ENCODE measurements around the gene MMP24. TPM values are rescaled to one million over a fixed set of nuclear protein-coding genes. Genes with fewer than 3 reads are reported as not detected.

Gene MMP24
- total and polyA plus RNA-seq, 2 donors (not counting 1 experiment from before 2014, with no cell fraction given), result 0.17 to 0.49 TPM

DNA sequence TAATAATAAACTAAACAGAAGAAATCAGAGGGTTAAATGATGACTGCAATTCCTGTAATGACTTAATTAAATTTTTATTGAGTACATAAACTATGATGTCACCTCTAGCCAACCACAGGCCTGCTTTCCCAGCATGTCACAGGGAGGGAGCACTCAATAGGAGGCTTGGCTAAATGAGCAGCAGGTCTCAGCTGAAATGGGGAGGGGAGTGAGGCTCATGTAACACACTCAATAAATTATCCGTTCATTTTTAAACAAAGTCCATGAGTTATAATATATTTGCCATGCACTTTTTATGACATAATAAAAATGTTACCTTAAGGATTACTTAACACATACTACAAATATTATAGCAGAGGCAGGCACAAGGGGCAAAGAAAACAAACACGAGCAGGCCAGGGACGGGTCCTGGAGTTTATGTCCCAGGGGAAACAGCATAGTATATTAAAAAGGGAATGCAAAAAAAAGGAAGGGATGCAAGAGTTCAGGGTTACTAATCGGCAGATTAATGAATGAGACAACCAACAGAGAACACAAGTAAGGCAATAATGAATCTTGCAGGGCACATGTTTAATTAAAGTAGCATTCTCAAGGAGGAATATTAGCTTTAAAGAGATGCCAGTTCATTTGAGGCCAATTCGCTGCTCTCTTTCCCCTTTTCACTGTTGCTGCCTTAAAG is 92.8 kb downstream of the MMP24 start:
- TF ChIP-seq, protein P1, sequence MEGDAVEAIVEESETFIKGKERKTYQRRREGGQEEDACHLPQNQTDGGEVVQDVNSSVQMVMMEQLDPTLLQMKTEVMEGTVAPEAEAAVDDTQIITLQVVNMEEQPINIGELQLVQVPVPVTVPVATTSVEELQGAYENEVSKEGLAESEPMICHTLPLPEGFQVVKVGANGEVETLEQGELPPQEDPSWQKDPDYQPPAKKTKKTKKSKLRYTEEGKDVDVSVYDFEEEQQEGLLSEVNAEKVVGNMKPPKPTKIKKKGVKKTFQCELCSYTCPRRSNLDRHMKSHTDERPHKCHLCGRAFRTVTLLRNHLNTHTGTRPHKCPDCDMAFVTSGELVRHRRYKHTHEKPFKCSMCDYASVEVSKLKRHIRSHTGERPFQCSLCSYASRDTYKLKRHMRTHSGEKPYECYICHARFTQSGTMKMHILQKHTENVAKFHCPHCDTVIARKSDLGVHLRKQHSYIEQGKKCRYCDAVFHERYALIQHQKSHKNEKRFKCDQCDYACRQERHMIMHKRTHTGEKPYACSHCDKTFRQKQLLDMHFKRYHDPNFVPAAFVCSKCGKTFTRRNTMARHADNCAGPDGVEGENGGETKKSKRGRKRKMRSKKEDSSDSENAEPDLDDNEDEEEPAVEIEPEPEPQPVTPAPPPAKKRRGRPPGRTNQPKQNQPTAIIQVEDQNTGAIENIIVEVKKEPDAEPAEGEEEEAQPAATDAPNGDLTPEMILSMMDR (conservative IDR thresholded peaks at IDR 0.05 in 1 of 2, IDR thresholded peaks at IDR 0.05 in 1 of 2; ENCODE audit: low read depth in 1 of 2, low read length in 2 of 2), result no peak
- no peak for TF ChIP-seq EZH2 (IDR thresholded peaks at IDR 0.05; ENCODE audit: low read length, missing control alignments)
- Histone ChIP-seq H3K79me2 (ENCODE audit: control insufficient read depth, insufficient read depth, low read length) (no peaks in the 10 kb centered on the region), H3K4me1 (ENCODE audit: control insufficient read depth, extremely low read depth, insufficient read depth, low read length) (peaks cover 46% of the 10 kb centered on the region), H3K9ac (ENCODE audit: insufficient read depth, low read length) (no peak overlapping the region), H3K36me3 (ENCODE audit: control insufficient read depth, insufficient read depth, low read length) (no peaks in the 10 kb centered on the region), H3K27me3 (ENCODE audit: control insufficient read depth, insufficient read depth, low read length) (no peaks in the 10 kb centered on the region), H2AFZ (ENCODE audit: low read length) (no peak overlapping the region), H3K4me2 (ENCODE audit: extremely low read depth, insufficient read depth, low read length) (peak overlapping the region; percentile 1), H4K20me1 (ENCODE audit: control insufficient read depth, extremely low read depth, insufficient read depth, low read length) (no peaks in the 10 kb centered on the region), H3K27ac (ENCODE audit: insufficient read depth, low read length) (peak overlapping the region; percentile 79), H3K9me3 (ENCODE audit: control insufficient read depth, insufficient read depth, low read depth, low read length) (no peaks in the 10 kb centered on the region), H3K4me3 (replicated peaks in 1 of 4; ENCODE audit: control extremely low read depth in 1 of 4, insufficient read depth in 1 of 4, low read depth in 3 of 4, low read length in 4 of 4) (no peak overlapping the region)
- DNase-seq (ENCODE audit: low read depth in 2 of 2), result peak; percentile 82 to 85

DNA sequence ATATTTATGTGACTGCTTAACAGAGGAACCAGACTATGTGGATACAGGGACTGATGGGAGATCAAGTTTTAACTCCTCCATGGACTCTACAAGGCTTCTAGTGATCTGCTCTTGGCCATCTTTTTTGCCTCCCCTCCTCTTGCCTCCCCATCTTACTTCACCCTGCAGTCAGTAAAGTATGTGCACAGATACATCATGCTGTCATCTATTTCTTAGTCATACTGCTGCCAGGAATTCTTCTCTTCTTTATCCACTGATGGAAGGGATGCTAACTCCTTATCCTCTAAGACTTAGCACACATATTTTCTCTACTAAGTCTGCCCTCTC is 93.3 kb downstream of the MMP24 start:
- H3K27ac ChIP-seq (ENCODE audit: insufficient read depth, low read length), result peak overlapping the region; percentile 79
- H3K79me2 ChIP-seq (ENCODE audit: control insufficient read depth, insufficient read depth, low read length), result no peaks in the 10 kb centered on the region
- no peak overlapping the region for H2AFZ ChIP-seq (ENCODE audit: low read length)
- no peak for TF ChIP-seq EZH2 (IDR thresholded peaks at IDR 0.05; ENCODE audit: low read length, missing control alignments)
- TF ChIP-seq, protein P1 (conservative IDR thresholded peaks at IDR 0.05 in 1 of 2, IDR thresholded peaks at IDR 0.05 in 1 of 2; ENCODE audit: low read depth in 1 of 2, low read length in 2 of 2), result no peak
- no peaks in the 10 kb centered on the region for H3K36me3 ChIP-seq (ENCODE audit: control insufficient read depth, insufficient read depth, low read length)
- H4K20me1 ChIP-seq (ENCODE audit: control insufficient read depth, extremely low read depth, insufficient read depth, low read length), result no peaks in the 10 kb centered on the region
- peaks cover 42% of the 10 kb centered on the region for H3K4me1 ChIP-seq (ENCODE audit: control insufficient read depth, extremely low read depth, insufficient read depth, low read length)
- no peak overlapping the region for H3K9ac ChIP-seq (ENCODE audit: insufficient read depth, low read length)
- H3K27me3 ChIP-seq (ENCODE audit: control insufficient read depth, insufficient read depth, low read length), result no peaks in the 10 kb centered on the region
- H3K9me3 ChIP-seq (ENCODE audit: control insufficient read depth, insufficient read depth, low read depth, low read length), result no peaks in the 10 kb centered on the region
- H3K4me2 ChIP-seq (ENCODE audit: extremely low read depth, insufficient read depth, low read length), result peak overlapping the region; percentile 51
- H3K4me3 ChIP-seq (replicated peaks in 1 of 4; ENCODE audit: control extremely low read depth in 1 of 4, insufficient read depth in 1 of 4, low read depth in 3 of 4, low read length in 4 of 4), result no peak overlapping the region
- DNase-seq (ENCODE audit: low read depth in 2 of 2), result peak; percentile 43 to 89

DNA sequence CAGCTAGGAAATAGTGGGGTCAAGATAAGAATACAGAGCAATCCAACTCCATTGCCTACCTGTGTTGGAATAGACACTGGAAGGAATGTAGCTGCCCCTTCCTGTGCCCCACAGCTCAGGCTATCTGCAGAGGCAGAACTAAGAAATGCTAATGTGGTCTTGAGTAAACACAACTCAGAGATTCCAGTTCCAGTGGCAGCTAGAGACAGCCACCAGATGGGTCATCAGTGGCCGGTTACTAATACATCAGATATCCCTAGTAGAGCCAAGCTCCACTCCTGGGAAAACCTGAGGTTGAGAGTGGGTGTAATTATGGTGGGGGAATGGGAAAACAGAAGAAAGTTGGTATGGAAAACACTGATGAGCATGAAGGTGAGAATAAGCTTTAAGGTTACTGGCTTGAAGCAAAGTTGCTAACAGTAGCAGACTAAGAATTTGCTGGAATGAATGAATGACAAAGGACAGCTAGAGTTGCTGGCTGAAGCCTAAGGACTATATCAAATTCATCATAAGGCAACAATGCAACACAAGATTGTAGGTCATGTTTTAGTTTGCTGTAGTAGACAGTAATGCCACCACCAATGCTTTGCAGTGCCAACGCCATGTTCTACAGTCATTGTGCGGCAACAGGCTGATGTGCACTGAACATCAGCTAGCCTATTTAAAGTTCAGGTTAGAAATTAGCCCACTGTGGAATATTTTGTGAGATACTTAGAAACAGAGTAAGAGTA is 94.1 kb downstream of the MMP24 start:
- H3K27ac ChIP-seq (ENCODE audit: insufficient read depth, low read length), result peak overlapping the region; percentile 79
- no peaks in the 10 kb centered on the region for H3K36me3 ChIP-seq (ENCODE audit: control insufficient read depth, insufficient read depth, low read length)
- peaks cover 37% of the 10 kb centered on the region for H3K4me1 ChIP-seq (ENCODE audit: control insufficient read depth, extremely low read depth, insufficient read depth, low read length)
- DNase-seq (ENCODE audit: low read depth in 2 of 2), result peak; percentile 43 to 97
- no peaks in the 10 kb centered on the region for H3K9me3 ChIP-seq (ENCODE audit: control insufficient read depth, insufficient read depth, low read depth, low read length)
- H3K27me3 ChIP-seq (ENCODE audit: control insufficient read depth, insufficient read depth, low read length), result no peaks in the 10 kb centered on the region
- H3K4me2 ChIP-seq (ENCODE audit: extremely low read depth, insufficient read depth, low read length), result peak overlapping the region; percentile 57
- TF ChIP-seq, protein P1 (conservative IDR thresholded peaks at IDR 0.05 in 1 of 2, IDR thresholded peaks at IDR 0.05 in 1 of 2; ENCODE audit: low read depth in 1 of 2, low read length in 2 of 2), result no peak
- TF ChIP-seq EZH2 (IDR thresholded peaks at IDR 0.05; ENCODE audit: low read length, missing control alignments), result no peak
- H3K4me3 ChIP-seq (replicated peaks in 1 of 4; ENCODE audit: control extremely low read depth in 1 of 4, insufficient read depth in 1 of 4, low read depth in 3 of 4, low read length in 4 of 4), result no peak overlapping the region
- H2AFZ ChIP-seq (ENCODE audit: low read length), result no peak overlapping the region
- no peak overlapping the region for H3K9ac ChIP-seq (ENCODE audit: insufficient read depth, low read length)
- no peaks in the 10 kb centered on the region for H3K79me2 ChIP-seq (ENCODE audit: control insufficient read depth, insufficient read depth, low read length)
- no peaks in the 10 kb centered on the region for H4K20me1 ChIP-seq (ENCODE audit: control insufficient read depth, extremely low read depth, insufficient read depth, low read length)

Data from fibroblast of lung (primary cell).